ENCODE measurements around the gene TRIO.

Gene TRIO

DNA sequence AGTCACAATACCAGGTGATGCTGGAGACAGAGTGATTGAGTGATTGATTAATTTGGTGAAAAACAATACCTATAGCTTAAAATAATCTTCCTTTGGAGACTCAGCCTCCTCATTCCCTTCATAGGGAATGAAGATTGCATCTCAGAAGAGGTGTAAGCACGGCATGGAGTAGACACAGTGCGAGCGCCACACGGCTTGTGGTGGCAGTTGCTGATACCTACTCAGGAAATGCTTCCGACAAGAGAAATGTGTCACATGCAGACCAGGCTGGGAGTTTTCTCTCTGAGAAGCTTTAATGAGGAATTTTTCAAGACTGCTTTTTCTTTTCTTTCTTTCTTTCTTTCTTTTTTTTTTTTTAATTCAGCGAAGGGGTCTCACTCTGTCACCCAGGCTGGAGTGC, 226.6 kb downstream of the TRIO start:
- peaks cover 0 to 2% of the 10 kb centered on the region in 2 donors for H3K4me1 ChIP-seq (ENCODE audit: control insufficient read depth in 2 of 2, insufficient read depth in 1 of 2, low read depth in 1 of 2, low read length in 2 of 2)
- no CpG with 5 or more reads among the region's 6 CpGs for WGBS, 2 donors (ENCODE audit: extremely low coverage in 2 of 2, insufficient read length in 2 of 2, insufficient replicate concordance in 1 of 2)

DNA sequence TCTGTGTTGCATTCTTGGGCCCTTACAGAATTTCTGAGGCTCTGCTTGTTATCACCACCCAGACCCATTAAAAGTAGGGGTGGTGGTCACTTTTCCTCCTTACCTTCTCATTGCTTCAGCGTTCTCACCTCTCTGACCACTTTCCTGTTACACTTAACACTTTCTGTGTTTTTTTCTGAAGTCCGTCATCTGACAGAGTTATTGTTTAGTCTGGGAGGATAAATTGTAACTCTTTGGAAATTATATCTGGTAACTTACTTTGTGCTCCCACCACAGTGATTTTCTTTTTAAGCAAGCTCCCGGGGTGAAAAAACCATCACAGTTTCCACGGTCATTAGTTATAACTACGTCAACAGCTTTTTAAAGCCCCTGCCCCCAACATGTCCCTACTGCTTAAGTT, 227.2 kb downstream of the TRIO start:
- Histone ChIP-seq H3K27ac (replicated peaks; ENCODE audit: low read length) (no peak overlapping the region), H3K79me1 (ENCODE audit: low read depth, low read length) (no peaks in the 10 kb centered on the region), H2BK12ac (ENCODE audit: low read length) (no peak overlapping the region), H2AFZ (ENCODE audit: low read length) (no peak overlapping the region), H3K4ac (ENCODE audit: low read length) (no peak overlapping the region), H4K8ac (ENCODE audit: low read depth, low read length) (no peak overlapping the region), H2AK5ac (ENCODE audit: low read depth, low read length) (no peak overlapping the region), H3K4me1 (ENCODE audit: control insufficient read depth in 2 of 2, insufficient read depth in 1 of 2, low read depth in 1 of 2, low read length in 2 of 2) (peaks cover 0 to 2% of the 10 kb centered on the region in 2 donors), H3K4me3 (ENCODE audit: low read length in 2 of 2) (no peak overlapping the region), H3K27me3 (ENCODE audit: control insufficient read depth in 3 of 3, insufficient read depth in 3 of 3, low read depth in 1 of 3, low read length in 3 of 3) (no peaks in the 10 kb centered on the region), H3K9ac (ENCODE audit: low read depth, low read length, poor library complexity) (no peak overlapping the region), H3K18ac (ENCODE audit: low read length) (no peak overlapping the region), H2BK120ac (ENCODE audit: low read depth, low read length) (no peak overlapping the region), H3K4me2 (ENCODE audit: insufficient read depth, low read length, poor library complexity, severe bottlenecking) (no peak overlapping the region), H3K9me3 (replicated peaks in 1 of 2; ENCODE audit: control insufficient read depth in 2 of 2, insufficient read depth in 1 of 2, low read depth in 1 of 2, low read length in 2 of 2) (no peaks in the 10 kb centered on the region), H2BK5ac (ENCODE audit: low read length) (no peak overlapping the region), H3K23ac (ENCODE audit: low read depth, low read length, poor library complexity) (no peak overlapping the region), H3K14ac (ENCODE audit: low read length) (no peak overlapping the region), H2BK15ac (ENCODE audit: low read length) (no peak overlapping the region), H3K36me3 (replicated peaks in 1 of 2; ENCODE audit: control insufficient read depth in 2 of 2, insufficient read depth in 2 of 2, low read length in 2 of 2) (peaks cover 35 to 100% of the 10 kb centered on the region in 2 donors), H4K91ac (ENCODE audit: low read depth, low read length, poor library complexity) (no peak overlapping the region)
- no CpG with 5 or more reads among the region's 5 CpGs for WGBS, 2 donors (ENCODE audit: extremely low coverage in 2 of 2, insufficient read length in 2 of 2, insufficient replicate concordance in 1 of 2)
- DNase-seq (ENCODE audit: low spot score) = no peak

More for the DNA sequence above, 226.6 kb downstream of the TRIO start:
- no peaks in the 10 kb centered on the region for H3K79me1 ChIP-seq (ENCODE audit: low read depth, low read length)
- H4K91ac ChIP-seq (ENCODE audit: low read depth, low read length, poor library complexity) = no peak overlapping the region
- no peaks in the 10 kb centered on the region for H3K27me3 ChIP-seq (ENCODE audit: control insufficient read depth in 3 of 3, insufficient read depth in 3 of 3, low read depth in 1 of 3, low read length in 3 of 3)
- H3K18ac ChIP-seq (ENCODE audit: low read length) = no peak overlapping the region
- H2BK12ac ChIP-seq (ENCODE audit: low read length) = no peak overlapping the region
- no peak overlapping the region for H2BK5ac ChIP-seq (ENCODE audit: low read length)
- H3K9me3 ChIP-seq (replicated peaks in 1 of 2; ENCODE audit: control insufficient read depth in 2 of 2, insufficient read depth in 1 of 2, low read depth in 1 of 2, low read length in 2 of 2) = no peaks in the 10 kb centered on the region
- H2AFZ ChIP-seq (ENCODE audit: low read length) = no peak overlapping the region
- no peak overlapping the region for H3K27ac ChIP-seq (replicated peaks; ENCODE audit: low read length)
- no peak overlapping the region for H4K8ac ChIP-seq (ENCODE audit: low read depth, low read length)
- H3K4me3 ChIP-seq (ENCODE audit: low read length in 2 of 2) = no peak overlapping the region
- no peak overlapping the region for H2BK120ac ChIP-seq (ENCODE audit: low read depth, low read length)
- no peak overlapping the region for H3K23ac ChIP-seq (ENCODE audit: low read depth, low read length, poor library complexity)
- peaks cover 41 to 100% of the 10 kb centered on the region in 2 donors for H3K36me3 ChIP-seq (replicated peaks in 1 of 2; ENCODE audit: control insufficient read depth in 2 of 2, insufficient read depth in 2 of 2, low read length in 2 of 2)
- H3K4me2 ChIP-seq (ENCODE audit: insufficient read depth, low read length, poor library complexity, severe bottlenecking) = no peak overlapping the region
- no peak overlapping the region for H3K4ac ChIP-seq (ENCODE audit: low read length)
- H2AK5ac ChIP-seq (ENCODE audit: low read depth, low read length) = no peak overlapping the region
- H2BK15ac ChIP-seq (ENCODE audit: low read length) = no peak overlapping the region
- no peak overlapping the region for H3K14ac ChIP-seq (ENCODE audit: low read length)
- no peak overlapping the region for H3K9ac ChIP-seq (ENCODE audit: low read depth, low read length, poor library complexity)
- DNase-seq (ENCODE audit: low spot score) = no peak

DNA sequence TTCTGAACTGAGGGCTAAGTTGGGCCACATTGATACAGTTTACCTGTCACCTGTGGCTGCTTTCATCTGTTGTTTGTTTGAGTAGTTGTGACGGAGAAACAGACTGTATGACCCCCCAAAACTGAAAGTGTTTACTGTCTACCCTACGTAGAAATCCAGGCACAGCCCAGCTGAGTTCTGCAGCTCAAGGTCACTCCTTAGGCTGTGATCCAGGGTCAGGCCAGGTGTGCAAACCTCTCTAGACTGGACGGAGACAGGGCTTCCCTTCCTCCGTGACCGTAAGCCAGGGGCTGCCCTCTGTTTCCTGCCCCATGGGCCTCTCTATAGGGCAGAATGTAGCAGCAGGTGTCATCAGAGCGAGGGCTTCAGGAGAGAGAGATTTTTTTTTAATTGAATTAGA, 230.5 kb downstream of the TRIO start:
- WGBS, 2 donors (ENCODE audit: extremely low coverage in 2 of 2, insufficient read length in 2 of 2, insufficient replicate concordance in 1 of 2) = no CpG with 5 or more reads among the region's 6 CpGs
- Histone ChIP-seq H3K27ac (replicated peaks; ENCODE audit: low read length) (no peak overlapping the region), H3K27me3 (ENCODE audit: control insufficient read depth in 3 of 3, insufficient read depth in 3 of 3, low read depth in 1 of 3, low read length in 3 of 3) (no peaks in the 10 kb centered on the region), H3K18ac (ENCODE audit: low read length) (no peak overlapping the region), H3K4me2 (ENCODE audit: insufficient read depth, low read length, poor library complexity, severe bottlenecking) (no peak overlapping the region), H3K23ac (ENCODE audit: low read depth, low read length, poor library complexity) (no peak overlapping the region), H3K9me3 (replicated peaks in 1 of 2; ENCODE audit: control insufficient read depth in 2 of 2, insufficient read depth in 1 of 2, low read depth in 1 of 2, low read length in 2 of 2) (no peaks in the 10 kb centered on the region), H2BK12ac (ENCODE audit: low read length) (no peak overlapping the region), H3K36me3 (replicated peaks in 1 of 2; ENCODE audit: control insufficient read depth in 2 of 2, insufficient read depth in 2 of 2, low read length in 2 of 2) (peaks cover 26 to 100% of the 10 kb centered on the region in 2 donors), H3K4ac (ENCODE audit: low read length) (no peak overlapping the region), H3K14ac (ENCODE audit: low read length) (no peak overlapping the region), H3K4me1 (ENCODE audit: control insufficient read depth in 2 of 2, insufficient read depth in 1 of 2, low read depth in 1 of 2, low read length in 2 of 2) (peaks cover 0 to 2% of the 10 kb centered on the region in 2 donors), H3K4me3 (ENCODE audit: low read length in 2 of 2) (no peak overlapping the region), H2BK120ac (ENCODE audit: low read depth, low read length) (no peak overlapping the region), H3K9ac (ENCODE audit: low read depth, low read length, poor library complexity) (no peak overlapping the region), H4K8ac (ENCODE audit: low read depth, low read length) (no peak overlapping the region), H3K79me1 (ENCODE audit: low read depth, low read length) (no peaks in the 10 kb centered on the region), H2AK5ac (ENCODE audit: low read depth, low read length) (no peak overlapping the region), H4K91ac (ENCODE audit: low read depth, low read length, poor library complexity) (no peak overlapping the region), H2AFZ (ENCODE audit: low read length) (no peak overlapping the region), H2BK5ac (ENCODE audit: low read length) (no peak overlapping the region), H2BK15ac (ENCODE audit: low read length) (no peak overlapping the region)
- no peak for DNase-seq (ENCODE audit: low spot score)

DNA sequence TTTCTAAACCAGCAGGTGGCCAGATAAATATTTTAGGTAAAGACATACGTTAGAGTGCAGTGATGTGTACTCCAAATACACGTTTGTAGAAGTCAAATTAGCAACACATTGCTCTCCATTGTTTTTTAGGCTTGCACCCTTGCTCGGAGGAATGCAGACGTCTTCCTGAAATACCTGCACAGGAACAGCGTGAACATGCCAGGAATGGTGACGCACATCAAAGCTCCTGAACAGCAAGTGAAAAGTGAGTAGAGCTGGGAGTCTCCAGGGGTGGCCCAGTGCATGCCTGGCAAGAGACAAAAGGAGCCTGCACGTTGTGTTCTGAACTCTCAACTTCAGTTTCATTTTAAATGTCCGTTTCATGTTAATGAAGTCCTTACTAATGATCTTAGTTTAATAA, 231.0 kb downstream of the TRIO start:
- H4K91ac ChIP-seq (ENCODE audit: low read depth, low read length, poor library complexity) = no peak overlapping the region
- H3K4me1 ChIP-seq (ENCODE audit: control insufficient read depth in 2 of 2, insufficient read depth in 1 of 2, low read depth in 1 of 2, low read length in 2 of 2) = peaks cover 0 to 2% of the 10 kb centered on the region in 2 donors
- no peaks in the 10 kb centered on the region for H3K79me1 ChIP-seq (ENCODE audit: low read depth, low read length)
- no peak overlapping the region for H3K27ac ChIP-seq (replicated peaks; ENCODE audit: low read length)
- H3K4me2 ChIP-seq (ENCODE audit: insufficient read depth, low read length, poor library complexity, severe bottlenecking) = no peak overlapping the region
- H2BK15ac ChIP-seq (ENCODE audit: low read length) = no peak overlapping the region
- no peak overlapping the region for H2AK5ac ChIP-seq (ENCODE audit: low read depth, low read length)
- H2BK5ac ChIP-seq (ENCODE audit: low read length) = no peak overlapping the region
- H2AFZ ChIP-seq (ENCODE audit: low read length) = no peak overlapping the region
- H3K4me3 ChIP-seq (ENCODE audit: low read length in 2 of 2) = no peak overlapping the region
- no peak overlapping the region for H4K8ac ChIP-seq (ENCODE audit: low read depth, low read length)
- H3K23ac ChIP-seq (ENCODE audit: low read depth, low read length, poor library complexity) = no peak overlapping the region
- H3K9ac ChIP-seq (ENCODE audit: low read depth, low read length, poor library complexity) = no peak overlapping the region
- no peak overlapping the region for H2BK120ac ChIP-seq (ENCODE audit: low read depth, low read length)
- H3K14ac ChIP-seq (ENCODE audit: low read length) = no peak overlapping the region
- no peak for DNase-seq (ENCODE audit: low spot score)
- no peaks in the 10 kb centered on the region for H3K27me3 ChIP-seq (ENCODE audit: control insufficient read depth in 3 of 3, insufficient read depth in 3 of 3, low read depth in 1 of 3, low read length in 3 of 3)
- WGBS, 2 donors (ENCODE audit: extremely low coverage in 2 of 2, insufficient read length in 2 of 2, insufficient replicate concordance in 1 of 2) = no CpG with 5 or more reads among the region's 8 CpGs
- no peaks in the 10 kb centered on the region for H3K9me3 ChIP-seq (replicated peaks in 1 of 2; ENCODE audit: control insufficient read depth in 2 of 2, insufficient read depth in 1 of 2, low read depth in 1 of 2, low read length in 2 of 2)
- no peak overlapping the region for H3K4ac ChIP-seq (ENCODE audit: low read length)
- H2BK12ac ChIP-seq (ENCODE audit: low read length) = no peak overlapping the region
- no peak overlapping the region for H3K18ac ChIP-seq (ENCODE audit: low read length)
- H3K36me3 ChIP-seq (replicated peaks in 1 of 2; ENCODE audit: control insufficient read depth in 2 of 2, insufficient read depth in 2 of 2, low read length in 2 of 2) = peaks cover 27 to 100% of the 10 kb centered on the region in 2 donors

All from neuronal stem cell (in vitro differentiated cells).